ENCODE measurements around the gene ZNF426. TPM values are rescaled to one million over a fixed set of nuclear protein-coding genes. Genes with fewer than 3 reads are reported as not detected.

ZNF426 gene
- total and polyA plus RNA-seq, 5 donors from 2014 or later, result 8.9 to 14.8 (median 11.8) TPM

- DNase-seq, result no peak
- H3K27ac ChIP-seq (ENCODE audit: insufficient read depth, low read length, poor library complexity, severe bottlenecking), result no peak overlapping the region
- no peaks in the 10 kb centered on the region for H3K27me3 Mint-ChIP-seq
- H3K36me3 Mint-ChIP-seq, result no peaks in the 10 kb centered on the region
- H3K9me3 ChIP-seq (ENCODE audit: control insufficient read depth in 2 of 2, low read length in 2 of 2), result peaks cover 27 to 48% of the 10 kb centered on the region in 2 experiments
- no peak overlapping the region for H3K4me3 ChIP-seq (ENCODE audit: low read depth, low read length)
- H3K4me1 Mint-ChIP-seq, result no peaks in the 10 kb centered on the region
- ATAC-seq (ENCODE audit: low read depth in 2 of 2), result no peak
- H3K4me3 Mint-ChIP-seq, result no peak overlapping the region
- no peaks in the 10 kb centered on the region for H3K36me3 ChIP-seq (ENCODE audit: control insufficient read depth, insufficient read depth, low read length)
- H3K9me3 Mint-ChIP-seq, result peaks cover 0 to 53% (median 18%) of the 10 kb centered on the region in 7 donors
- H3K4me1 ChIP-seq (ENCODE audit: control insufficient read depth, insufficient read depth, low read length, poor library complexity, severe bottlenecking), result no peaks in the 10 kb centered on the region
- H3K27ac Mint-ChIP-seq, result no peak overlapping the region
- H3K27me3 ChIP-seq (ENCODE audit: control insufficient read depth, insufficient read depth, low read length), result no peaks in the 10 kb centered on the region
These were observed 51.4 kb downstream of the ZNF426 start for GRCh38 chr19:9487016-9487415.

- no peaks in the 10 kb centered on the region for H3K4me1 Mint-ChIP-seq
- no peak overlapping the region for H3K4me3 Mint-ChIP-seq
- H3K36me3 Mint-ChIP-seq, result no peaks in the 10 kb centered on the region
- Histone ChIP-seq H3K4me3 (ENCODE audit: low read depth, low read length) (no peak overlapping the region), H3K27ac (ENCODE audit: insufficient read depth, low read length, poor library complexity, severe bottlenecking) (no peak overlapping the region), H3K36me3 (ENCODE audit: control insufficient read depth, insufficient read depth, low read length) (no peaks in the 10 kb centered on the region), H3K27me3 (ENCODE audit: control insufficient read depth, insufficient read depth, low read length) (no peaks in the 10 kb centered on the region), H3K4me1 (ENCODE audit: control insufficient read depth, insufficient read depth, low read length, poor library complexity, severe bottlenecking) (no peaks in the 10 kb centered on the region), H3K9me3 (ENCODE audit: control insufficient read depth in 2 of 2, low read length in 2 of 2) (peaks cover 30 to 46% of the 10 kb centered on the region in 2 experiments)
- H3K27ac Mint-ChIP-seq, result no peak overlapping the region
- H3K9me3 Mint-ChIP-seq, result peaks cover 0 to 63% (median 17%) of the 10 kb centered on the region in 7 donors
- DNase-seq, result no peak
- no peak for ATAC-seq (ENCODE audit: low read depth in 2 of 2)
- H3K27me3 Mint-ChIP-seq, result no peaks in the 10 kb centered on the region
These were observed 53.3 kb downstream of the ZNF426 start for GRCh38 chr19:9485140-9485539.

GRCh38 chr19:9474975-9475374, 63.5 kb downstream of the ZNF426 start:
- no peaks in the 10 kb centered on the region for H3K36me3 Mint-ChIP-seq
- ATAC-seq (ENCODE audit: low read depth in 2 of 2) (no peak), DNase-seq (no peak)
- no peaks in the 10 kb centered on the region for H3K27me3 Mint-ChIP-seq
- peaks cover 3 to 65% (median 24%) of the 10 kb centered on the region in 7 donors for H3K9me3 Mint-ChIP-seq
- peaks cover 16 to 30% of the 10 kb centered on the region in 2 experiments for H3K9me3 ChIP-seq (ENCODE audit: control insufficient read depth in 2 of 2, low read length in 2 of 2)
- no peaks in the 10 kb centered on the region for H3K27me3 ChIP-seq (ENCODE audit: control insufficient read depth, insufficient read depth, low read length)
- no peak overlapping the region for H3K4me3 ChIP-seq (ENCODE audit: low read depth, low read length)
- no peaks in the 10 kb centered on the region for H3K4me1 Mint-ChIP-seq
- no peak overlapping the region for H3K27ac ChIP-seq (ENCODE audit: insufficient read depth, low read length, poor library complexity, severe bottlenecking)
- no peaks in the 10 kb centered on the region for H3K36me3 ChIP-seq (ENCODE audit: control insufficient read depth, insufficient read depth, low read length)
- H3K4me3 Mint-ChIP-seq, result no peak overlapping the region
- H3K4me1 ChIP-seq (ENCODE audit: control insufficient read depth, insufficient read depth, low read length, poor library complexity, severe bottlenecking), result no peaks in the 10 kb centered on the region
- no peak overlapping the region for H3K27ac Mint-ChIP-seq

Other genes starting within 250 kb of the ZNF426 start
- 11.7 TPM for gene ZNF699, start 228.8 kb downstream of the ZNF426 start, total RNA-seq
- 10 to 100 TPM; 13.9 to 41.7 (median 14.2) TPM for gene ZNF699, start 228.8 kb downstream of the ZNF426 start, polyA plus RNA-seq
- gene ZNF559, start 214.5 kb downstream of the ZNF426 start, total RNA-seq, result 12.2 TPM
- 10 to 100 TPM; 22.0 to 37.3 (median 33.7) TPM for gene ZNF559, start 214.5 kb downstream of the ZNF426 start, polyA plus RNA-seq
- 0.81 TPM for gene ZNF177, start 175.6 kb downstream of the ZNF426 start, total RNA-seq
- gene ZNF177, start 175.6 kb downstream of the ZNF426 start, polyA plus RNA-seq, result under 1 TPM; 0.19 to 0.67 (median 0.61) TPM
- gene ZNF266, start 103.1 kb downstream of the ZNF426 start, total RNA-seq, result 63.3 TPM
- 10 to 100 TPM; 19.9 to 23.3 (median 21.4) TPM for gene ZNF266, start 103.1 kb downstream of the ZNF426 start, polyA plus RNA-seq
- gene ZNF560, start 40.0 kb downstream of the ZNF426 start, total RNA-seq, result not detected
- not detected for gene ZNF560, start 40.0 kb downstream of the ZNF426 start, polyA plus RNA-seq
- 23.8 TPM for gene ZNF121, start 45.9 kb upstream of the ZNF426 start, total RNA-seq
- gene ZNF121, start 45.9 kb upstream of the ZNF426 start, polyA plus RNA-seq, result 1 to 10 TPM; 1.6 to 5.4 (median 4.4) TPM
- 36.6 TPM for gene ZNF561, start 82.6 kb upstream of the ZNF426 start, total RNA-seq
- 10 to 100 TPM; 17.0 to 25.2 (median 22.8) TPM for gene ZNF561, start 82.6 kb upstream of the ZNF426 start, polyA plus RNA-seq
- 13.5 TPM for gene ZNF562, start 136.5 kb upstream of the ZNF426 start, total RNA-seq
- gene ZNF562, start 136.5 kb upstream of the ZNF426 start, polyA plus RNA-seq, result 1 to 10 TPM; 2.0 to 5.0 (median 3.3) TPM
- 8.4 TPM for gene ZNF846, start 230.1 kb upstream of the ZNF426 start, total RNA-seq
- gene ZNF846, start 230.1 kb upstream of the ZNF426 start, polyA plus RNA-seq, result 1 to 10 TPM; 3.6 to 6.4 (median 3.9) TPM